B cell (primary cell): ENCODE data around the gene GSTA2. TPM values are rescaled to one million over a fixed set of nuclear protein-coding genes. Genes with fewer than 3 reads are reported as not detected.

Experiments
- ATAC-seq: fragments of 200-7000 bp; cut with Tn5 transposase; one replicate; pipeline ENCODE4 v1.10.0; 2021; ENCODE audit warnings: low read depth, mild to moderate bottlenecking, moderate number of reproducible peaks, moderate library complexity
- CTCF ChIA-PET: fragments of 350-600 bp; sonication (Branson Sonifier 250); formaldehyde crosslinking; loops from one replicate; lab custom pipeline; 2021; ENCODE audit warnings: antibody characterized with exemption, inconsistent platforms; lab: Charles Lee
- POLR2A ChIA-PET: fragments of 350-600 bp; sonication (Branson Sonifier 250); formaldehyde crosslinking; loops from one replicate; lab custom pipeline; 2021; ENCODE audit warnings: antibody characterized with exemption; lab: Charles Lee
- DNase-seq: peaks from one replicate; pipeline ENCODE4 v3.0.0; 2013
- H2AFZ ChIP-seq: 2 replicates; pipeline ENCODE4 v1.6.1; 2012; ENCODE audit warnings: mild to moderate bottlenecking, low read depth, low read length; ENCODE audit not compliant: insufficient read depth, poor library complexity, severe bottlenecking
- H3K27ac ChIP-seq, 2 donors: 1 replicate in 1 of 2; 2 replicates in 1 of 2; pipeline ENCODE4 v1.5.1; 2012 to 2013; ENCODE audit warnings: low read length in 2 of 2, mild to moderate bottlenecking in 2 of 2, moderate library complexity in 1 of 2
- H3K27me3 ChIP-seq, 4 experiments: fragments of 200-600 bp in 1 of 4; sonication (generic) in 1 of 4; replicated peaks in 1 of 4; 1 replicate in 2 of 4; 2 replicates in 2 of 4; pipeline versions ENCODE4 v1.6.1 to v1.7.0; 2013 to 2016; ENCODE audit warnings: low read length in 3 of 4, mild to moderate bottlenecking in 2 of 4, mixed read lengths in 1 of 4, moderate library complexity in 1 of 4; ENCODE audit not compliant: insufficient read depth in 4 of 4, control insufficient read depth in 3 of 4; ENCODE audit errors: control extremely low read depth in 1 of 4
- H3K36me3 ChIP-seq, 2 experiments: replicated peaks in 1 of 2; 1 replicate in 1 of 2; 2 replicates in 1 of 2; pipeline versions ENCODE4 v1.6.1 to v1.7.1; 2013; ENCODE audit warnings: low read length in 1 of 2; ENCODE audit not compliant: insufficient read depth in 2 of 2, control insufficient read depth in 1 of 2; ENCODE audit errors: control extremely low read depth in 1 of 2, extremely low read depth in 1 of 2
- H3K4me1 ChIP-seq, 2 donors: fragments of 200-600 bp in 1 of 2; sonication (generic) in 1 of 2; 1 replicate in 1 of 2; 2 replicates in 1 of 2; pipeline versions ENCODE4 v1.5.1 to v1.6.1; 2013 to 2017; ENCODE audit warnings: low read length in 2 of 2; ENCODE audit not compliant: control insufficient read depth in 2 of 2, insufficient read depth in 2 of 2
- H3K4me2 ChIP-seq: replicated peaks from 2 replicates; pipeline ENCODE3; 2012; ENCODE audit warnings: mild to moderate bottlenecking, low read depth, low read length; ENCODE audit not compliant: poor library complexity, severe bottlenecking
- H3K4me3 ChIP-seq, 5 experiments: fragments of 200-600 bp in 1 of 5; sonication (generic) in 1 of 5; 1 replicate in 3 of 5; 2 replicates in 2 of 5; pipeline versions ENCODE4 v1.5.1 to v1.7.0; 2011 to 2016; ENCODE audit warnings: low read length in 4 of 5, mild to moderate bottlenecking in 4 of 5, low read depth in 2 of 5, control low read depth in 1 of 5, moderate library complexity in 1 of 5; ENCODE audit not compliant: insufficient read depth in 1 of 5; ENCODE audit errors: control extremely low read depth in 1 of 5, extremely low read depth in 1 of 5
- H3K79me2 ChIP-seq: fragments of 200-600 bp; sonication (generic); one replicate; pipeline ENCODE4 v1.6.0; 2016; ENCODE audit warnings: low read length; ENCODE audit not compliant: control insufficient read depth, insufficient read depth
- H3K9ac ChIP-seq: fragments of 200-600 bp; sonication (generic); 2 replicates; pipeline ENCODE4 v1.6.1; 2017; ENCODE audit warnings: mild to moderate bottlenecking, low read length, moderate library complexity
- H3K9me3 ChIP-seq, 3 donors: one replicate each; pipeline versions ENCODE4 v1.6.1 to v1.7.1; 2013; ENCODE audit warnings: low read length in 2 of 3; ENCODE audit not compliant: control insufficient read depth in 2 of 3, insufficient read depth in 1 of 3; ENCODE audit errors: control extremely low read depth in 1 of 3
- H4K20me1 ChIP-seq: 2 replicates; pipeline ENCODE4 v1.6.0; 2012; ENCODE audit warnings: mild to moderate bottlenecking, low read length; ENCODE audit not compliant: insufficient read depth, control insufficient read depth, poor library complexity, severe bottlenecking
- H3K27ac Mint-ChIP-seq: one replicate; pipeline ENCODE4 v1.8.0; 2021; ENCODE audit warnings: mixed read lengths
- H3K27me3 Mint-ChIP-seq: one replicate; pipeline ENCODE4 v1.8.0; 2021; ENCODE audit warnings: mixed read lengths
- H3K4me1 Mint-ChIP-seq: one replicate; pipeline ENCODE4 v1.8.0; 2021; ENCODE audit warnings: mixed read lengths
- H3K4me3 Mint-ChIP-seq: one replicate; pipeline ENCODE4 v1.8.0; 2021; ENCODE audit warnings: mixed read lengths
- H3K9me3 Mint-ChIP-seq: one replicate; pipeline ENCODE4 v1.8.0; 2022; ENCODE audit warnings: mixed read lengths; ENCODE audit not compliant: insufficient read depth
- EZH2 ChIP-seq: IDR thresholded peaks from 2 replicates; pipeline ENCODE4 v1.6.1; 2012; ENCODE audit warnings: borderline replicate concordance, low read depth, mild to moderate bottlenecking, moderate library complexity, low read length; ENCODE audit not compliant: insufficient read depth, poor library complexity, severe bottlenecking
- WGBS: methylation state at CpG from one replicate; pipeline ENCODE4 v1.1.5; 2013; ENCODE audit warnings: missing lambda C conversion rate; ENCODE audit not compliant: insufficient coverage; 5-methylcytosine and 5-hydroxymethylcytosine counted together
- intact Hi-C: fragments of 100-400 bp; cut with micrococcal nuclease; formaldehyde crosslinking; loops from one replicate; pipeline ENCODE4 v1.10.0; 2022
- polyA plus RNA-seq: library from polyadenylated mRNA; depleted of rRNA; stranded (reverse); fragments of >200 nt; gene quantifications from 2 replicates; pipeline ENCODE4 v1.2.3, GENCODE V29; 2012
- total RNA-seq, 2 donors: library from RNA; stranded (reverse); fragments of 120-200 nt in 1 of 2; gene quantifications; 1 replicate in 1 of 2; 2 replicates in 1 of 2; pipeline versions ENCODE4 v1.2.3 to v1.2.4, GENCODE V29; 2013 to 2022
- TF ChIP-seq, protein P1 (sequence below): fragments of 200-600 bp; IDR thresholded peaks from one replicate; pipeline ENCODE4 v1.8.0; 2022; ENCODE audit warnings: antibody characterized with exemption, mild to moderate bottlenecking

GSTA2 gene
- total and polyA plus RNA-seq, 2 donors (not counting 1 experiment from before 2014, with no cell fraction given), result not detected

- H3K4me3 ChIP-seq, result no peak overlapping the region
- no peak overlapping the region for H3K9ac ChIP-seq
- no peak for TF ChIP-seq EZH2
- TF ChIP-seq, protein P1, sequence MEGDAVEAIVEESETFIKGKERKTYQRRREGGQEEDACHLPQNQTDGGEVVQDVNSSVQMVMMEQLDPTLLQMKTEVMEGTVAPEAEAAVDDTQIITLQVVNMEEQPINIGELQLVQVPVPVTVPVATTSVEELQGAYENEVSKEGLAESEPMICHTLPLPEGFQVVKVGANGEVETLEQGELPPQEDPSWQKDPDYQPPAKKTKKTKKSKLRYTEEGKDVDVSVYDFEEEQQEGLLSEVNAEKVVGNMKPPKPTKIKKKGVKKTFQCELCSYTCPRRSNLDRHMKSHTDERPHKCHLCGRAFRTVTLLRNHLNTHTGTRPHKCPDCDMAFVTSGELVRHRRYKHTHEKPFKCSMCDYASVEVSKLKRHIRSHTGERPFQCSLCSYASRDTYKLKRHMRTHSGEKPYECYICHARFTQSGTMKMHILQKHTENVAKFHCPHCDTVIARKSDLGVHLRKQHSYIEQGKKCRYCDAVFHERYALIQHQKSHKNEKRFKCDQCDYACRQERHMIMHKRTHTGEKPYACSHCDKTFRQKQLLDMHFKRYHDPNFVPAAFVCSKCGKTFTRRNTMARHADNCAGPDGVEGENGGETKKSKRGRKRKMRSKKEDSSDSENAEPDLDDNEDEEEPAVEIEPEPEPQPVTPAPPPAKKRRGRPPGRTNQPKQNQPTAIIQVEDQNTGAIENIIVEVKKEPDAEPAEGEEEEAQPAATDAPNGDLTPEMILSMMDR, result no peak
- no peak for DNase-seq
- peaks cover 0 to 5% (median 0%) of the 10 kb centered on the region in 3 donors for H3K9me3 ChIP-seq
- no peak overlapping the region for H2AFZ ChIP-seq
- H3K36me3 ChIP-seq, result no peaks in the 10 kb centered on the region
- H3K4me1 ChIP-seq, result no peaks in the 10 kb centered on the region
- no peak overlapping the region for H3K27ac Mint-ChIP-seq
- H3K27me3 Mint-ChIP-seq, result peaks cover 2% of the 10 kb centered on the region
- ChIA-PET CTCF (interaction anchor here (1.3 kb wide), 1 partner anchor 11 kb away, joined by 3 read pairs; no protein-coding TSS in a partner anchor), POLR2A (no interaction called here)
- no peak for ATAC-seq
- no peaks in the 10 kb centered on the region for H4K20me1 ChIP-seq
- no peaks in the 10 kb centered on the region for H3K4me1 Mint-ChIP-seq
- no peaks in the 10 kb centered on the region for H3K79me2 ChIP-seq
- H3K27ac ChIP-seq, result no peak overlapping the region
- intact Hi-C loops, result no loop called here
- H3K4me2 ChIP-seq, result no peak overlapping the region
- H3K9me3 Mint-ChIP-seq, result no peaks in the 10 kb centered on the region
- no peaks in the 10 kb centered on the region for H3K27me3 ChIP-seq
- H3K4me3 Mint-ChIP-seq, result no peak overlapping the region
- WGBS, result 91% methylated on average over 6 of the region's 6 CpGs
Observed at GRCh38 chr6:52735071-52735470, 28.2 kb downstream of the GSTA2 start.

GRCh38 chr6:52734072-52734471, 29.2 kb downstream of the GSTA2 start:
- Histone ChIP-seq H3K27me3 (no peaks in the 10 kb centered on the region), H2AFZ (no peak overlapping the region), H3K9ac (no peak overlapping the region), H4K20me1 (no peaks in the 10 kb centered on the region), H3K9me3 (no peaks in the 10 kb centered on the region), H3K36me3 (no peaks in the 10 kb centered on the region), H3K4me1 (no peaks in the 10 kb centered on the region), H3K4me3 (no peak overlapping the region), H3K27ac (no peak overlapping the region), H3K79me2 (no peaks in the 10 kb centered on the region), H3K4me2 (no peak overlapping the region)
- no peak for TF ChIP-seq EZH2
- TF ChIP-seq, protein P1, result no peak
- H3K27me3 Mint-ChIP-seq, result peaks cover 3% of the 10 kb centered on the region
- ATAC-seq (no peak), DNase-seq (no peak)
- no peaks in the 10 kb centered on the region for H3K9me3 Mint-ChIP-seq
- WGBS, result 95% methylated on average over 2 of the region's 3 CpGs
- no peak overlapping the region for H3K4me3 Mint-ChIP-seq
- no peak overlapping the region for H3K27ac Mint-ChIP-seq
- ChIA-PET POLR2A (no interaction called here), CTCF (interaction anchor here (1.3 kb wide), 1 partner anchor 10 kb away, joined by 3 read pairs; no protein-coding TSS in a partner anchor)
- intact Hi-C loops, result no loop called here
- H3K4me1 Mint-ChIP-seq, result no peaks in the 10 kb centered on the region
